ENCODE measurements around the gene PAPOLA. TPM values are rescaled to one million over a fixed set of nuclear protein-coding genes. Genes with fewer than 3 reads are reported as not detected.

PAPOLA gene
- total RNA-seq, 2 experiments from 2014 or later, result 99.3 to 197 TPM

GRCh38 chr14:96582995-96583394 is 80.8 kb downstream of the PAPOLA start:
- H3K9me2 ChIP-seq (ENCODE audit: insufficient read depth, low read length), result no peaks in the 10 kb centered on the region
- H3K79me2 ChIP-seq (ENCODE audit: insufficient read depth, low read depth, low read length), result no peaks in the 10 kb centered on the region
- H3K9me3 ChIP-seq (ENCODE audit: low read length), result no peaks in the 10 kb centered on the region
- no peak overlapping the region for H3K4me3 ChIP-seq (ENCODE audit: low read depth, low read length, poor library complexity, severe bottlenecking)
- intact Hi-C loops (cut with micrococcal nuclease; ENCODE audit: unreplicated experiment), result no loop called here
- no peak for TF ChIP-seq EZH2phosphoT487 (IDR thresholded peaks at IDR 0.05; ENCODE audit: borderline replicate concordance, low read depth, low read length)
- no peaks in the 10 kb centered on the region for H3K36me3 ChIP-seq (ENCODE audit: insufficient read depth, low read length)
- no peak overlapping the region for H3K27ac ChIP-seq (ENCODE audit: low read depth, low read length, poor library complexity, severe bottlenecking)
- no peaks in the 10 kb centered on the region; the same call in 1 of the 2 replicates for H4K20me1 ChIP-seq (ENCODE audit: insufficient read depth, low read length)
- ChIA-PET POLR2A (no interaction called here), CTCF (ENCODE audit: unreplicated experiment) (no interaction called here)
- DNase-seq (ENCODE audit: low spot score), result no peak
- no peak overlapping the region for H3K4me2 ChIP-seq (ENCODE audit: low read length)
- BruUV-seq (replicated peaks), result no TSS peak
- H2AFZ ChIP-seq (ENCODE audit: low read length), result no peak overlapping the region
- no peaks in the 10 kb centered on the region for H3K4me1 ChIP-seq (ENCODE audit: insufficient read depth, low read length, poor library complexity, severe bottlenecking)

- TF ChIP-seq CTCF (conservative IDR thresholded peaks at IDR 0.05; ENCODE audit: low read length) (no peak), EZH2phosphoT487 (IDR thresholded peaks at IDR 0.05; ENCODE audit: borderline replicate concordance, low read depth, low read length) (no peak)
- no TSS peak for BruUV-seq (replicated peaks)
- Histone ChIP-seq H3K9me2 (ENCODE audit: insufficient read depth, low read length) (no peaks in the 10 kb centered on the region), H3K4me1 (ENCODE audit: insufficient read depth, low read length, poor library complexity, severe bottlenecking) (no peaks in the 10 kb centered on the region), H3K27ac (ENCODE audit: low read depth, low read length, poor library complexity, severe bottlenecking) (no peak overlapping the region), H3K36me3 (ENCODE audit: insufficient read depth, low read length) (no peaks in the 10 kb centered on the region), H2AFZ (ENCODE audit: low read length) (no peak overlapping the region), H3K9me3 (ENCODE audit: low read length) (no peaks in the 10 kb centered on the region), H4K20me1 (ENCODE audit: insufficient read depth, low read length) (no peaks in the 10 kb centered on the region; the same call in 1 of the 2 replicates), H3K4me3 (ENCODE audit: low read depth, low read length, poor library complexity, severe bottlenecking) (no peak overlapping the region), H3K79me2 (ENCODE audit: insufficient read depth, low read depth, low read length) (no peaks in the 10 kb centered on the region), H3K4me2 (ENCODE audit: low read length) (no peak overlapping the region)
- CTCF ChIA-PET (ENCODE audit: unreplicated experiment), result interaction anchor here (0.6 kb wide), 1 partner anchor 352 kb away, joined by 4 read pairs; no protein-coding TSS in a partner anchor
- no peak for DNase-seq (ENCODE audit: low spot score)
- intact Hi-C loops (cut with micrococcal nuclease; ENCODE audit: unreplicated experiment), result loop anchor here (2.0 kb wide), 1 partner anchor 157 kb away; no protein-coding TSS in a partner anchor
- POLR2A ChIA-PET, result no interaction called here
Measured at GRCh38 chr14:96583569-96584041, 81.4 kb downstream of the PAPOLA start.

GRCh38 chr14:96584199-96584906 is 82.2 kb downstream of the PAPOLA start:
- peak; percentile 52 for DNase-seq (ENCODE audit: low spot score)
- POLR2A ChIA-PET, result interaction anchor here (0.5 to 0.6 kb wide), 2 partner anchors 84 to 222 kb away, joined by 3 read pairs; no protein-coding TSS in a partner anchor
- intact Hi-C loops (cut with micrococcal nuclease; ENCODE audit: unreplicated experiment), result loop anchor here (2.0 kb wide), 1 partner anchor 156 kb away; no protein-coding TSS in a partner anchor

More at GRCh38 chr14:96584199-96584906, 82.2 kb downstream of the PAPOLA start:
- H3K79me2 ChIP-seq (ENCODE audit: insufficient read depth, low read depth, low read length), result no peaks in the 10 kb centered on the region
- no peaks in the 10 kb centered on the region for H3K36me3 ChIP-seq (ENCODE audit: insufficient read depth, low read length)
- no peaks in the 10 kb centered on the region; the same call in 1 of the 2 replicates for H4K20me1 ChIP-seq (ENCODE audit: insufficient read depth, low read length)
- no peaks in the 10 kb centered on the region for H3K9me3 ChIP-seq (ENCODE audit: low read length)
- no peak for TF ChIP-seq EZH2phosphoT487 (IDR thresholded peaks at IDR 0.05; ENCODE audit: borderline replicate concordance, low read depth, low read length)
- TF ChIP-seq CTCF (conservative IDR thresholded peaks at IDR 0.05; ENCODE audit: low read length), result peak; percentile 71
- no peaks in the 10 kb centered on the region for H3K4me1 ChIP-seq (ENCODE audit: insufficient read depth, low read length, poor library complexity, severe bottlenecking)
- no peak overlapping the region for H3K4me2 ChIP-seq (ENCODE audit: low read length)
- no peaks in the 10 kb centered on the region for H3K9me2 ChIP-seq (ENCODE audit: insufficient read depth, low read length)
- CTCF ChIA-PET (ENCODE audit: unreplicated experiment), result interaction anchor here (0.6 kb wide), 1 partner anchor 353 kb away, joined by 4 read pairs; no protein-coding TSS in a partner anchor
- no peak overlapping the region for H3K4me3 ChIP-seq (ENCODE audit: low read depth, low read length, poor library complexity, severe bottlenecking)
- BruUV-seq (replicated peaks), result no TSS peak
- no peak overlapping the region for H2AFZ ChIP-seq (ENCODE audit: low read length)
- H3K27ac ChIP-seq (ENCODE audit: low read depth, low read length, poor library complexity, severe bottlenecking), result no peak overlapping the region
